ENCODE data around the gene PER1.

DNA sequence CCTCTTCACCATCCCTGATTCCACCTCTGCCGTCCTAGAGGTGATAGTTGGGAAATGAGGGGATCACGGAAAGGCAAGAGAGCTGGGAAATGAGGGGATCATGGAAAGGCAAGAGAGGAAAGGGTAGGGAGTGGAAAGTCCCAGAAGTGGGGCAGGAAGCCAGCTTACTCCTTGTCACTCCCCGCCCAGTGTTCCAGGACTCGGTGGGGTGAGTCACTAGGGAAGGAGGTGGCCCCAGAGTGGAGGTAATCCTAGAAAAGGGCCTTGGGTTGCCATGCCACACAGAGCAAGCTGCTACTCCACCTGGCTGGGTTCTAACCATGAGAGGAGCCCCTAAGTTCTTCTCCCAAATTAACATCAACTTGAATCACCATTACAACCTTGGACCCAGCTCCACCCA, 48.7 kb downstream of the PER1 start:
- TF ChIP-seq, protein P1, sequence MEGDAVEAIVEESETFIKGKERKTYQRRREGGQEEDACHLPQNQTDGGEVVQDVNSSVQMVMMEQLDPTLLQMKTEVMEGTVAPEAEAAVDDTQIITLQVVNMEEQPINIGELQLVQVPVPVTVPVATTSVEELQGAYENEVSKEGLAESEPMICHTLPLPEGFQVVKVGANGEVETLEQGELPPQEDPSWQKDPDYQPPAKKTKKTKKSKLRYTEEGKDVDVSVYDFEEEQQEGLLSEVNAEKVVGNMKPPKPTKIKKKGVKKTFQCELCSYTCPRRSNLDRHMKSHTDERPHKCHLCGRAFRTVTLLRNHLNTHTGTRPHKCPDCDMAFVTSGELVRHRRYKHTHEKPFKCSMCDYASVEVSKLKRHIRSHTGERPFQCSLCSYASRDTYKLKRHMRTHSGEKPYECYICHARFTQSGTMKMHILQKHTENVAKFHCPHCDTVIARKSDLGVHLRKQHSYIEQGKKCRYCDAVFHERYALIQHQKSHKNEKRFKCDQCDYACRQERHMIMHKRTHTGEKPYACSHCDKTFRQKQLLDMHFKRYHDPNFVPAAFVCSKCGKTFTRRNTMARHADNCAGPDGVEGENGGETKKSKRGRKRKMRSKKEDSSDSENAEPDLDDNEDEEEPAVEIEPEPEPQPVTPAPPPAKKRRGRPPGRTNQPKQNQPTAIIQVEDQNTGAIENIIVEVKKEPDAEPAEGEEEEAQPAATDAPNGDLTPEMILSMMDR (IDR thresholded peaks at IDR 0.05) = no peak
- TF ChIP-seq POLR2A (IDR thresholded peaks at IDR 0.05) = no peak
